Stimulated activated CD4-positive, alpha-beta T cell treated with anti-CD3 and anti-CD28 coated beads, TNF-alpha, amount 100 ng/mL, for 24 hours (primary cell): ENCODE measurements around the gene ACYP2.
"Not testable (repeated sequence)": the region's sequence is repeated elsewhere in the genome, so short reads cannot be mapped to it uniquely, and the experiment has no call there.

Source experiments
- DNase-seq, 3 experiments: peaks; one replicate each; pipeline ENCODE4 v3.0.0-alpha.2; 2020; ENCODE audit warnings: low read depth in 3 of 3

Gene ACYP2

GRCh38 chr2:54265081-54265480 is 149.7 kb downstream of the ACYP2 start:
- not testable (repeated sequence) for DNase-seq

- no peak for DNase-seq
Observed at GRCh38 chr2:54267577-54267976, 152.2 kb downstream of the ACYP2 start.

- DNase-seq = no peak
Observed at GRCh38 chr2:54271189-54271588, 155.8 kb downstream of the ACYP2 start.

- DNase-seq = no peak
Observed at GRCh38 chr2:54271843-54272627, 156.6 kb downstream of the ACYP2 start.

- DNase-seq = no peak
Observed at GRCh38 chr2:54274781-54275242, 159.4 kb downstream of the ACYP2 start.

- DNase-seq = no peak
Observed at GRCh38 chr2:54275541-54275940, 160.1 kb downstream of the ACYP2 start.

- no peak for DNase-seq
Observed at GRCh38 chr2:54279385-54279784, 164.0 kb downstream of the ACYP2 start.

GRCh38 chr2:54284826-54285225 is 169.4 kb downstream of the ACYP2 start:
- no peak for DNase-seq

GRCh38 chr2:54285451-54285850 is 170.0 kb downstream of the ACYP2 start:
- DNase-seq = no peak

- DNase-seq = no peak
Observed at GRCh38 chr2:54287532-54287931, 172.1 kb downstream of the ACYP2 start.

- DNase-seq = no peak
Observed at GRCh38 chr2:54289917-54290316, 174.5 kb downstream of the ACYP2 start.

GRCh38 chr2:54290356-54291025 is 175.1 kb downstream of the ACYP2 start:
- no peak for DNase-seq

- not testable (repeated sequence) for DNase-seq
Observed at GRCh38 chr2:54294665-54295064, 179.2 kb downstream of the ACYP2 start.

GRCh38 chr2:54295911-54296310 is 180.5 kb downstream of the ACYP2 start:
- no peak for DNase-seq

GRCh38 chr2:54298514-54298913 is 183.1 kb downstream of the ACYP2 start:
- DNase-seq = no peak

- DNase-seq = no peak
Observed at GRCh38 chr2:54303631-54304030, 188.2 kb downstream of the ACYP2 start.

GRCh38 chr2:54306556-54306955 is 191.1 kb downstream of the ACYP2 start:
- no peak for DNase-seq

GRCh38 chr2:54308186-54308585 is 192.8 kb downstream of the ACYP2 start:
- DNase-seq = no peak

GRCh38 chr2:54308782-54309181 is 193.4 kb downstream of the ACYP2 start:
- no peak for DNase-seq

GRCh38 chr2:54310311-54310710 is 194.9 kb downstream of the ACYP2 start:
- no peak for DNase-seq

- no peak for DNase-seq
Observed at GRCh38 chr2:54310961-54311360, 195.5 kb downstream of the ACYP2 start.

GRCh38 chr2:54313147-54313546 is 197.7 kb downstream of the ACYP2 start:
- no peak for DNase-seq

GRCh38 chr2:54317973-54318372 is 202.6 kb downstream of the ACYP2 start:
- no peak for DNase-seq
